PC-9 (cell line): Measurements from ENCODE around the gene YY1.

ENCODE experiments used
- CTCF ChIP-seq: fragments of 200-600 bp; sonication (generic); conservative IDR thresholded peaks from 2 replicates; pipeline ENCODE4 v1.6.1; 2017; ENCODE audit warnings: mixed run types, antibody characterized with exemption, mild to moderate bottlenecking, moderate library complexity
- EZH2 ChIP-seq: fragments of 200-600 bp; sonication (generic); IDR thresholded peaks from 2 replicates; pipeline ENCODE4 v1.8.0; 2017; ENCODE audit warnings: antibody characterized with exemption, low read depth

DNA sequence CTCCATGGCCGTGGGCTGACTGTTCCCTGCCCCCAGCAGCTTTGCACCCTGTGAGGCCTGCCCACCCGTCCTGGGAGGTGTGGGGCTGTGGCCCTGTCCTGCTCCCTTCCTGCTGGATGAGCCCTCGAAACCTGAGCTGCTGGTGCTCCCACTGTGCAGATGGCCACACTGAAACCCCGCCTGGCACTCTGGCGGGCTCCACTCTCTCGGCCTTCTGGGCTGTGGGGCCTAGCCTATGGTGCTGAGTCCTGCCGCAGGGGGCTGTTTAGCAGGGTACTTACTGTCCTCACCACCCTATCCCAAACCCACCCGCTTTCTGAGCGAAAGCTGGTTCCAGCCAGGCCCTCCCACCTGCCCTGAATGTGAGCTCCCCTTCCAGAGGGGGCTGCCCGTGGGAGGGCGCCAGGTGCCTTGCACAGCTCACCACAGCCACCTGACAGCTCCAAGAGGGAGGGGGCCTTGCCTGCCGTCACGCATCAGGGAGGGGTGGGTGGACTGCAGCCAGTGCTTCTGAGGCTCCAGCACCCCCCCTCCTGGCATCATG is 91.5 kb downstream of the YY1 start:
- TF ChIP-seq CTCF (no peak), EZH2 (no peak)
